SK-N-SH (cell line): ENCODE results near the gene GLRX5. TPM values are rescaled to one million over a fixed set of nuclear protein-coding genes. Genes with fewer than 3 reads are reported as not detected.

Source experiments
- CTCF ChIA-PET: fragments of 300-600, 350-600 bp; formaldehyde crosslinking; extraction: SDS; loops from one replicate; lab custom pipeline; 2021; lab: Yijun Ruan, JAX
- POLR2A ChIA-PET: fragments of 350-600 bp; sonication (Branson Sonifier 250); formaldehyde crosslinking; extraction: SDS; loops from one replicate; lab custom pipeline; 2020; ENCODE audit warnings: antibody characterized with exemption, inconsistent platforms; lab: Yijun Ruan, JAX
- DNase-seq: peaks from one replicate; pipeline ENCODE4 v3.0.0; 2012
- H2AFZ ChIP-seq: fragments of 200-600 bp; sonication (generic); 2 replicates; pipeline ENCODE4 v1.8.1; 2016; ENCODE audit warnings: antibody characterized with exemption, mild to moderate bottlenecking, low read depth
- H3F3A ChIP-seq: fragments of 200-600 bp; sonication (generic); replicated peaks from 2 replicates; pipeline ENCODE3; 2016; ENCODE audit warnings: antibody characterized with exemption, mild to moderate bottlenecking; ENCODE audit not compliant: insufficient read depth
- H3K27ac ChIP-seq, 2 experiments: fragments of 200-500 bp in 1 of 2; fragments of 200-600 bp in 1 of 2; sonication (Bioruptor generic) in 1 of 2; sonication (generic), shearing (Covaris generic) in 1 of 2; 2 replicates each; pipeline versions ENCODE4 v1.5.1 to v1.6.1; 2014 to 2016; ENCODE audit warnings: low read depth in 2 of 2, inconsistent platforms in 1 of 2, low read length in 1 of 2, mild to moderate bottlenecking in 1 of 2, mixed read lengths in 1 of 2
- H3K27me3 ChIP-seq: fragments of 200-600 bp; sonication (generic), shearing (Covaris generic); 2 replicates; pipeline ENCODE4 v1.6.1; 2016; ENCODE audit warnings: mixed run types; ENCODE audit not compliant: insufficient read depth
- H3K36me3 ChIP-seq, 2 experiments: fragments of 200-500 bp in 1 of 2; fragments of 200-600 bp in 1 of 2; sonication (Bioruptor generic) in 1 of 2; sonication (generic) in 1 of 2; replicated peaks in 1 of 2; 2 replicates each; pipeline versions ENCODE3 to v1.5.1; 2014 to 2016; ENCODE audit warnings: low read length in 1 of 2, mild to moderate bottlenecking in 1 of 2; ENCODE audit not compliant: insufficient read depth in 2 of 2, control insufficient read depth in 1 of 2
- H3K4me1 ChIP-seq, 2 experiments: fragments of 200-500 bp in 1 of 2; fragments of 200-600 bp in 1 of 2; sonication (Bioruptor generic) in 1 of 2; sonication (generic), shearing (Covaris generic) in 1 of 2; 2 replicates each; pipeline versions ENCODE4 v1.5.1 to v1.6.1; 2014 to 2016; ENCODE audit warnings: low read depth in 1 of 2, low read length in 1 of 2, mixed run types in 1 of 2; ENCODE audit not compliant: insufficient read depth in 2 of 2, control insufficient read depth in 1 of 2
- H3K4me2 ChIP-seq: fragments of 200-600 bp; sonication (generic), shearing (Covaris generic); 2 replicates; pipeline ENCODE4 v1.6.1; 2017; ENCODE audit warnings: mixed run types
- H3K4me3 ChIP-seq, 2 experiments: fragments of 200-500 bp in 1 of 2; fragments of 200-600 bp in 1 of 2; sonication (Bioruptor generic) in 1 of 2; sonication (generic), shearing (Covaris generic) in 1 of 2; 2 replicates each; pipeline versions ENCODE4 v1.5.1 to v1.8.1; 2014 to 2016; ENCODE audit warnings: low read depth in 2 of 2, inconsistent platforms in 1 of 2, low read length in 1 of 2, mild to moderate bottlenecking in 1 of 2, mixed read lengths in 1 of 2, moderate library complexity in 1 of 2
- H3K79me2 ChIP-seq: fragments of 200-600 bp; sonication (generic); 2 replicates; pipeline ENCODE4 v1.8.1; 2017; ENCODE audit warnings: mild to moderate bottlenecking; ENCODE audit not compliant: insufficient read depth
- H3K9ac ChIP-seq: fragments of 200-600 bp; sonication (generic); 2 replicates; pipeline ENCODE4 v1.6.1; 2017; ENCODE audit warnings: mixed run types
- H3K9me2 ChIP-seq: fragments of 200-600 bp; sonication (generic); 2 replicates; pipeline ENCODE4 v1.6.1; 2017; ENCODE audit warnings: mixed run types
- H3K9me3 ChIP-seq: fragments of 200-600 bp; sonication (generic); 2 replicates; pipeline ENCODE4 v1.6.1; 2017; ENCODE audit warnings: mixed run types, mild to moderate bottlenecking, moderate library complexity
- H4K20me1 ChIP-seq: fragments of 200-600 bp; sonication (generic); 2 replicates; pipeline ENCODE4 v1.6.1; 2017; ENCODE audit warnings: mild to moderate bottlenecking, mixed run types; ENCODE audit not compliant: insufficient read depth
- CHD2 ChIP-seq: fragments of 150-350 bp; IDR thresholded peaks from 2 replicates; pipeline ENCODE4 v1.6.1; 2018; ENCODE audit warnings: low read length; ENCODE audit not compliant: partially characterized antibody
- ELF1 ChIP-seq: IDR thresholded peaks from 2 replicates; pipeline ENCODE4 v1.4.0; 2012
- EP300 ChIP-seq, 2 experiments: IDR thresholded peaks; 2 replicates each; pipeline versions ENCODE4 v1.4.0 to v1.6.1; 2012; ENCODE audit warnings: borderline replicate concordance in 1 of 2, low read depth in 1 of 2, low read length in 1 of 2
- EZH2phosphoT487 ChIP-seq: fragments of 200-600 bp; sonication (generic); IDR thresholded peaks from 2 replicates; pipeline ENCODE4 v1.6.1; 2017; ENCODE audit warnings: low read depth, mixed run types, mild to moderate bottlenecking, antibody characterized with exemption, moderate library complexity, borderline replicate concordance
- FOSL2 ChIP-seq: IDR thresholded peaks from 2 replicates; pipeline ENCODE4 v1.4.0; 2012; ENCODE audit warnings: low read depth, mild to moderate bottlenecking, moderate library complexity, borderline replicate concordance
- FOXM1 ChIP-seq: IDR thresholded peaks from 2 replicates; pipeline ENCODE4 v1.4.0; 2012; ENCODE audit warnings: low read depth, mild to moderate bottlenecking
- GABPA ChIP-seq: IDR thresholded peaks from 2 replicates; pipeline ENCODE4 v1.4.0; 2012; ENCODE audit warnings: low read depth, mild to moderate bottlenecking
- GATA2 ChIP-seq: sonication (generic); formaldehyde crosslinking; IDR thresholded peaks from 2 replicates; pipeline ENCODE4 v1.5.0; 2020; ENCODE audit warnings: mild to moderate bottlenecking, missing genetic modification reagents
- JUND ChIP-seq: IDR thresholded peaks from 2 replicates; pipeline ENCODE4 v1.4.0; 2012
- MEF2A ChIP-seq: IDR thresholded peaks from 2 replicates; pipeline ENCODE4 v1.4.0; 2012; ENCODE audit warnings: low read depth, borderline replicate concordance
- MXI1 ChIP-seq: IDR thresholded peaks from 2 replicates; pipeline ENCODE4 v1.6.1; 2012; ENCODE audit warnings: mild to moderate bottlenecking, low read depth, low read length, improper control_type of control experiment
- POLR2AphosphoS5 ChIP-seq: IDR thresholded peaks from 2 replicates; pipeline ENCODE4 v1.6.1; 2012; ENCODE audit warnings: low read depth, low read length
- RAD21 ChIP-seq: IDR thresholded peaks from 2 replicates; pipeline ENCODE4 v1.6.1; 2012; ENCODE audit warnings: mild to moderate bottlenecking, low read length
- RCOR1 ChIP-seq: fragments of 150-350 bp; IDR thresholded peaks from 2 replicates; pipeline ENCODE4 v1.6.1; 2017; ENCODE audit warnings: antibody characterized with exemption, low read length
- RFX5 ChIP-seq: IDR thresholded peaks from 2 replicates; pipeline ENCODE4 v1.6.1; 2012; ENCODE audit warnings: mild to moderate bottlenecking, improper control_type of control experiment, low read length
- RXRA ChIP-seq: IDR thresholded peaks from 2 replicates; pipeline ENCODE4 v1.4.0; 2012; ENCODE audit warnings: low read depth, mild to moderate bottlenecking, borderline replicate concordance
- TCF12 ChIP-seq: IDR thresholded peaks from 2 replicates; pipeline ENCODE4 v1.4.0; 2012
- TEAD4 ChIP-seq: IDR thresholded peaks from 2 replicates; pipeline ENCODE4 v1.4.0; 2012; ENCODE audit warnings: mild to moderate bottlenecking, borderline replicate concordance; ENCODE audit not compliant: insufficient read depth
- YY1 ChIP-seq: IDR thresholded peaks from 2 replicates; pipeline ENCODE4 v1.4.0; 2012; ENCODE audit warnings: low read depth, mild to moderate bottlenecking
- WGBS: methylation state at CpG from one replicate; pipeline ENCODE4 v1.1.6; 2017; ENCODE audit warnings: low lambda C conversion rate; 5-methylcytosine and 5-hydroxymethylcytosine counted together
- polyA plus RNA-seq, 3 experiments: library from polyadenylated mRNA; depleted of rRNA; stranded (reverse); fragments of >200 nt; gene quantifications; 2 replicates each; pipeline ENCODE4 v1.2.3, GENCODE V29; 2012
- TF ChIP-seq, protein P1 (sequence below): IDR thresholded peaks from 2 replicates; pipeline ENCODE4 v1.4.0; 2012; ENCODE audit warnings: low read depth, borderline replicate concordance
- TF ChIP-seq, protein P2 (sequence below): IDR thresholded peaks from 2 replicates; pipeline ENCODE4; 2012

Gene GLRX5
- polyA plus RNA-seq, 1 of the 3 experiments (the other 2 are of a cell fraction) = 29.1 TPM

GRCh38 chr14:95562892-95563685, 28.2 kb downstream of the GLRX5 start:
- no peak overlapping the region for H2AFZ ChIP-seq
- no peak for DNase-seq
- no peak overlapping the region; the same call in 1 of the 2 replicates for H3K4me2 ChIP-seq
- ChIA-PET CTCF (interaction anchor here (0.8 to 14.3 kb wide), 13 partner anchors 9 to 538 kb away, joined by 3 to 295 read pairs (median 5); no protein-coding TSS in a partner anchor), POLR2A (no interaction called here)
- H3K27me3 ChIP-seq = no peaks in the 10 kb centered on the region
- no peaks in the 10 kb centered on the region for H4K20me1 ChIP-seq
- H3K36me3 ChIP-seq = no peaks in the 10 kb centered on the region
- no peaks in the 10 kb centered on the region for H3K79me2 ChIP-seq
- no peaks in the 10 kb centered on the region for H3K9me3 ChIP-seq
- 83% methylated on average over 16 of the region's 18 CpGs for WGBS
- TF ChIP-seq FOXM1 (no peak), FOSL2 (no peak), CHD2 (no peak), POLR2AphosphoS5 (no peak), TCF12 (no peak), RAD21 (no peak)
- TF ChIP-seq, protein P1, sequence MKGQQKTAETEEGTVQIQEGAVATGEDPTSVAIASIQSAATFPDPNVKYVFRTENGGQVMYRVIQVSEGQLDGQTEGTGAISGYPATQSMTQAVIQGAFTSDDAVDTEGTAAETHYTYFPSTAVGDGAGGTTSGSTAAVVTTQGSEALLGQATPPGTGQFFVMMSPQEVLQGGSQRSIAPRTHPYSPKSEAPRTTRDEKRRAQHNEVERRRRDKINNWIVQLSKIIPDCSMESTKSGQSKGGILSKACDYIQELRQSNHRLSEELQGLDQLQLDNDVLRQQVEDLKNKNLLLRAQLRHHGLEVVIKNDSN = no peak
- TF ChIP-seq, protein P2, sequence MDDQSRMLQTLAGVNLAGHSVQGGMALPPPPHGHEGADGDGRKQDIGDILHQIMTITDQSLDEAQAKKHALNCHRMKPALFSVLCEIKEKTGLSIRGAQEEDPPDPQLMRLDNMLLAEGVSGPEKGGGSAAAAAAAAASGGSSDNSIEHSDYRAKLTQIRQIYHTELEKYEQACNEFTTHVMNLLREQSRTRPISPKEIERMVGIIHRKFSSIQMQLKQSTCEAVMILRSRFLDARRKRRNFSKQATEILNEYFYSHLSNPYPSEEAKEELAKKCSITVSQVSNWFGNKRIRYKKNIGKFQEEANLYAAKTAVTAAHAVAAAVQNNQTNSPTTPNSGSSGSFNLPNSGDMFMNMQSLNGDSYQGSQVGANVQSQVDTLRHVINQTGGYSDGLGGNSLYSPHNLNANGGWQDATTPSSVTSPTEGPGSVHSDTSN = no peak
- H3K4me1 ChIP-seq = no peaks in the 10 kb centered on the region; a peak in 1 of 4 replicates
- H3K27ac ChIP-seq = no peak overlapping the region
- no peaks in the 10 kb centered on the region for H3F3A ChIP-seq
- H3K9me2 ChIP-seq = no peaks in the 10 kb centered on the region
- no peak overlapping the region for H3K4me3 ChIP-seq
- H3K9ac ChIP-seq = no peak overlapping the region

- H4K20me1 ChIP-seq = no peaks in the 10 kb centered on the region
- ChIA-PET POLR2A (no interaction called here), CTCF (interaction anchor here (0.6 to 14.3 kb wide), 5 partner anchors 16 to 1969 kb away, joined by 3 to 295 read pairs (median 3); no protein-coding TSS in a partner anchor)
These were observed 29.2 kb downstream of the GLRX5 start for GRCh38 chr14:95564060-95564459.

More at GRCh38 chr14:95564060-95564459, 29.2 kb downstream of the GLRX5 start:
- H2AFZ ChIP-seq = no peak overlapping the region
- H3K4me3 ChIP-seq = no peak overlapping the region
- DNase-seq = no peak
- no peaks in the 10 kb centered on the region for H3K9me2 ChIP-seq
- H3K36me3 ChIP-seq = no peaks in the 10 kb centered on the region
- no peaks in the 10 kb centered on the region; a peak in 1 of 4 replicates for H3K4me1 ChIP-seq
- no peaks in the 10 kb centered on the region for H3K27me3 ChIP-seq
- H3K9me3 ChIP-seq = no peaks in the 10 kb centered on the region
- 63% methylated on average over 4 of the region's 4 CpGs for WGBS
- TF ChIP-seq EZH2phosphoT487 = no peak
- no peak for TF ChIP-seq GATA2 (CRISPR knock-in tag)
- TF ChIP-seq GABPA = no peak
- no peak for TF ChIP-seq EP300 (IDR thresholded peaks at IDR 0.05; ENCODE audit: borderline replicate concordance in 1 of 2, low read depth in 1 of 2, low read length in 1 of 2)
- TF ChIP-seq TCF12 = no peak
- TF ChIP-seq RCOR1 = no peak
- TF ChIP-seq MEF2A = no peak
- TF ChIP-seq POLR2AphosphoS5 = no peak
- no peak for TF ChIP-seq RFX5
- no peak for TF ChIP-seq CHD2
- TF ChIP-seq RXRA = no peak
- TF ChIP-seq ELF1 = no peak
- no peak for TF ChIP-seq YY1
- TF ChIP-seq MXI1 = no peak
- no peak for TF ChIP-seq TEAD4
- TF ChIP-seq JUND = no peak
- TF ChIP-seq, all 33 proteins: peak for 0
- no peaks in the 10 kb centered on the region for H3F3A ChIP-seq
- no peak overlapping the region for H3K27ac ChIP-seq
- no peak overlapping the region for H3K4me2 ChIP-seq
- H3K79me2 ChIP-seq = no peaks in the 10 kb centered on the region
- no peak overlapping the region for H3K9ac ChIP-seq
